Esophagus squamous epithelium (tissue), 4 donors: ENCODE results near the gene PDLIM7.

Experiments
- CTCF ChIP-seq, 6 experiments: fragments of 450-650 bp in 4 of 6; fragments of 200-600 bp in 2 of 6; sonication (generic) in 2 of 6; IDR thresholded peaks; one replicate each; pipeline ENCODE4 v1.5.1; 2016 to 2019; ENCODE audit warnings: antibody characterized with exemption in 6 of 6, mild to moderate bottlenecking in 4 of 6, moderate library complexity in 4 of 6
- POLR2A ChIP-seq, 4 donors: fragments of 450-650 bp; IDR thresholded peaks; one replicate each; pipeline ENCODE4 v1.6.1; 2017; ENCODE audit warnings: antibody characterized with exemption in 4 of 4, mild to moderate bottlenecking in 4 of 4, moderate library complexity in 3 of 4

GRCh38 chr5:177530638-177531037, 33.2 kb upstream of the PDLIM7 start:
- no peak for TF ChIP-seq POLR2A (IDR thresholded peaks at IDR 0.05)
- TF ChIP-seq CTCF (IDR thresholded peaks at IDR 0.05) = no peak
